GM12874 (cell line): Measurements from ENCODE around the gene DUSP5.

Source experiments
- TF ChIP-seq, protein P1 (sequence below): IDR thresholded peaks from 2 replicates; pipeline ENCODE4 v1.5.1; 2011; ENCODE audit warnings: low read depth, mild to moderate bottlenecking, control low read depth, low read length, moderate library complexity; ENCODE audit not compliant: insufficient read depth

Gene DUSP5

GRCh38 chr10:110539091-110539490 lies 41.4 kb downstream of the DUSP5 start:
- TF ChIP-seq, protein P1, sequence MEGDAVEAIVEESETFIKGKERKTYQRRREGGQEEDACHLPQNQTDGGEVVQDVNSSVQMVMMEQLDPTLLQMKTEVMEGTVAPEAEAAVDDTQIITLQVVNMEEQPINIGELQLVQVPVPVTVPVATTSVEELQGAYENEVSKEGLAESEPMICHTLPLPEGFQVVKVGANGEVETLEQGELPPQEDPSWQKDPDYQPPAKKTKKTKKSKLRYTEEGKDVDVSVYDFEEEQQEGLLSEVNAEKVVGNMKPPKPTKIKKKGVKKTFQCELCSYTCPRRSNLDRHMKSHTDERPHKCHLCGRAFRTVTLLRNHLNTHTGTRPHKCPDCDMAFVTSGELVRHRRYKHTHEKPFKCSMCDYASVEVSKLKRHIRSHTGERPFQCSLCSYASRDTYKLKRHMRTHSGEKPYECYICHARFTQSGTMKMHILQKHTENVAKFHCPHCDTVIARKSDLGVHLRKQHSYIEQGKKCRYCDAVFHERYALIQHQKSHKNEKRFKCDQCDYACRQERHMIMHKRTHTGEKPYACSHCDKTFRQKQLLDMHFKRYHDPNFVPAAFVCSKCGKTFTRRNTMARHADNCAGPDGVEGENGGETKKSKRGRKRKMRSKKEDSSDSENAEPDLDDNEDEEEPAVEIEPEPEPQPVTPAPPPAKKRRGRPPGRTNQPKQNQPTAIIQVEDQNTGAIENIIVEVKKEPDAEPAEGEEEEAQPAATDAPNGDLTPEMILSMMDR: no peak

GRCh38 chr10:110540031-110540430 lies 42.3 kb downstream of the DUSP5 start:
- TF ChIP-seq, protein P1: no peak

GRCh38 chr10:110544958-110545537 lies 47.3 kb downstream of the DUSP5 start:
- TF ChIP-seq, protein P1: no peak

GRCh38 chr10:110546077-110546476 lies 48.4 kb downstream of the DUSP5 start:
- TF ChIP-seq, protein P1: no peak

DNA sequence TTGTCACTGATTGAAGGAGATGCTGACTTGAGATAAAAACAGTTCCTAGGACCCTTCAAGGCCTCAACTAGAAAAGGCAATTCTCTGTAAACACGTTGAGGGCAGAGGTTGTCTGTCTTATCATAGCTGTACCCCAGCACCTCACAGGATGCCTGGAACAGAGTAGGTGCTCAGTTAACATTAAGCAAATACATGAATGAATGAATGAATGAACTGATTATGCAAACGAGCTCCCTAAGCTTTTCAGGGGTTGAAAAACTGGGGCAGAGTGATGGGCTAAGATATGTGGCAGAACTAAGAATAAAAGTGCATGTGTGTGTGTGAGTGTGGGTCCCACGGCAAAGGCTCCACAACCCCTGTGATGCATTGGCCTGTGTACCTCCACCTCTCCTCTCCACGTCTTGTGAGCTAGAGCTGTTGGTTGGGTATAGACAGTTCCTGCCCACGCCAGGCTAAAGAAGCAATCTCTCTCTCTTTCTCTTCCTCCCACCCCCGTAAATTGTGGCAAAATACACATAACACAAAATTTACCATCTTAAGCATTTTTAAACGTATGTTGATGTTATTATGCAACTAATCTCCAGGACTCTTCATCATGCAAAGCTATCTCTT lies 48.9 kb downstream of the DUSP5 start:
- TF ChIP-seq, protein P1: no peak

DNA sequence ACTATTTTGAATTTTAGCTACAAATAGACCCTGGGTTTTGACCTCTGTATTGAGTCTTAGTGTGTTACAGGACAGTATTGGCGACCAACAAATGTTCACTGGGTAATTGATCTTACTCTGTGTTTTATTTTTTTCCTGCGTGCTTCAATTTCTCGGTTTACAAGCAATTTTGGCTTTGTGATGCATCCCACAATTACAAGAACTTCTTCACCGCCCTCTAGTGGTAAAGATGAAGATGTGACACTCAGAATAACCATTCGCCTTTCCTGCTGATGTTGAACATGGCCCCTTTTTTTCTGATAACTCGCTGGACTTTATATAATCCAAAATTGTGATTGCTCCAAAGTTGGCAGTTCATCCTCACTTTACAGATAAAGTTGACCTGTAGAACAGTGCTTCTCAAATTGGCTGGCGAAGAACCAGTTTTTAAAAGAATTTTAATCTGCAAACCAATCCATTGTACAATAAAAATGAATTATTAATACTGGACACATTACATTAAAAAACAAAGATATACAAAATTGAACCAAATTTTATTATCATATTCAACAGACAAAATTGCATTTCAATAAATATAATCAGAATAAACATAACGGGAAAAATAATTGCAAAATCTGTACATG lies 49.5 kb downstream of the DUSP5 start:
- TF ChIP-seq, protein P1: peak; percentile 65

DNA sequence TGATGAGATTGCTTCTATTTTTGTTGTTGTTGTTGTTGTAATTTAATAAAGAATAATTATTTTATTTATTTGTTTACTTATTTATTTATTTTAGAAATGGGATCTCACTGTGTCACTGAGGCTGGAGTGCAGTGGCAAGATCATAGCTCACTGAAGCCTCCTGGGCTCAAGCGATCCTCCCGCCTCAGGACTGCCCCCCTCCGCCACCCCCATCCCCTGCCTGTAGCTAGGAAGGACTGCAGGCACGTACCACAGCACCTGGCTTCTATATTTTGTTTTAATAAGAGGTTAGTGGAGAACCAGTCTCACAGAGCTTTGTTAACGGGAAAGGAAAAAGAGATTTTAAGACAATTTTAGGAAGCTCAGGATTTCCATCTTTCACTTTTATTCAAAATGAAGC lies 50.3 kb downstream of the DUSP5 start:
- TF ChIP-seq, protein P1: no peak
